Measurements from ENCODE around the gene ADRA2C. TPM values are rescaled to one million over a fixed set of nuclear protein-coding genes. Genes with fewer than 3 reads are reported as not detected.
A peak's percentile ranks its signal among the peaks of the same experiment; 100 is the strongest.

Gene ADRA2C
- not detected for total RNA-seq

DNA sequence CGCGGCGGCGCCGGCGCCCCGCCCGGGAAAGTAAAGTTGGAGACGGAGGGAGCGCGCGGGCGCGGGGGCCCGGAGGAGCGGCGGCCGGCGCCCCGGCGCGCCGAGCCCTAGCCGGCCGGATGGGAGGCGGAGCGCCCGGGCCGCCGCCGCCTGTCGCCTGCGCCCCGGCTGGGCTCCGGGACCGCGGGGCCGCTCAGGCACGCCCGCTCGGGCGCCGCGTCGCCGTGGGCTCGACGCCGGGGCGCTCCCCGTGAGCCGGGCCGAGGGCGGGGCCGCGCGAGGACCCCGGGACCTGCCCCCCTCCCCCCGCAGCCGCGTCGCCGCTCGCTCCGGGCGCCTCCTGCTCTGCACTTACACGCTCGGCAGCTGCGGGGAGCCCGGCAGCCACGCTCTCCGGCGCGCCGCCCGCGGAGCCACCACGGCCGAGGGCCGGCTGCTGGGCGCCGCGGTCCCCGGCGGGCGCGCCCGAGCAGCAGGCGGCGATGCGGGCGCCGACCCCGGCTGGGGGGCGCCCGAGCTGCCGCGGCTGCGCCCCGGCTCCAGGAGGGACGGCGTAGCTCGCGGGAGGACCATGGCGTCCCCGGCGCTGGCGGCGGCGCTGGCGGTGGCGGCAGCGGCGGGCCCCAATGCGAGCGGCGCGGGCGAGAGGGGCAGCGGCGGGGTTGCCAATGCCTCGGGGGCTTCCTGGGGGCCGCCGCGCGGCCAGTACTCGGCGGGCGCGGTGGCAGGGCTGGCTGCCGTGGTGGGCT lies at the start of gene ADRA2C:
ADRA2C (plus strand) TSS at position 350 of the 749 bp plus-strand sequence; CDS start at position 572, 222 bp downstream.
- CTCF ChIA-PET: no interaction called here
- ATAC-seq: peak; percentile 39
- POLR2A ChIA-PET: no interaction called here

DNA sequence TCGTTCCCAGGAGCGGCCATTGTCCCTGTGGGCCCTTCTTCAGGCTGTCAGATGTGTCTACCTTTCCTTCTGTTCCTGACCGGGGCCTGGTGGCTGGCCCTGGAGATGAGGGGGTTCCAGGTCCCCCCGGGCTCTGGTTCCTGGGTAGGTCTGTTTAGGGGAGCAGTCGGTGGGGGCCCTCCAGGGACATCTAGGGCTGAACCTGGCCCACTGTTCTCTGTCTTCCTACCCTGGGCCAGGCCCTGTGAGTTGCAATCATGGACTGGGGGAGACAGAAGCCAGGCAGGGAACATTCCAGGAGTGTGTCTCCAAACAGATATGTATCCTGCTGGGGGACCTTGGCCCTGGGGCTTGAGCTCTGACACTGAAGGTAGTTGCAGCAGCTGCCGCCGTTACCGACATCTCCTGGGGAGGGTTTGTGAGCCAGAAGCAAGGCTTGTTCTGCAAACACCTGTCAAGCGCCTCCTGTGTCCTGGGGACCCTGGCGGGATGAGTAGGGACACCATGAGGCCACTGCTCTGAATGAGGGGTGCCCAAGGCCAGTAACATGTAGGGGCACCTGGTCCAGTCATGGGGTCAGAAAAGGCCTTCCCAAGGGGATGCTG lies 49.5 kb upstream of the ADRA2C start:
- H3K27ac Mint-ChIP-seq: peak overlapping the region; percentile 43
- no peaks in the 10 kb centered on the region for H3K9me3 Mint-ChIP-seq (ENCODE audit: insufficient read depth)
- no peaks in the 10 kb centered on the region for H3K36me3 Mint-ChIP-seq (ENCODE audit: low read depth)
- no peak for DNase-seq
- no peaks in the 10 kb centered on the region for H3K4me1 Mint-ChIP-seq (ENCODE audit: low read depth)
- ChIA-PET POLR2A (no interaction called here), CTCF (interaction anchor here (1.2 kb wide), 1 partner anchor 164 kb away, joined by 3 read pairs; no protein-coding TSS in a partner anchor)
- ATAC-seq: no peak
- no peak overlapping the region for H3K4me3 Mint-ChIP-seq
- no peaks in the 10 kb centered on the region for H3K27me3 Mint-ChIP-seq (ENCODE audit: low read depth)

More for the DNA sequence above, at the start of gene ADRA2C:
- Mint-ChIP-seq H3K9me3 (ENCODE audit: insufficient read depth) (no peaks in the 10 kb centered on the region), H3K36me3 (ENCODE audit: low read depth) (peaks cover 2% of the 10 kb centered on the region), H3K27ac (peak within 1 kb of the TSS; percentile 60), H3K4me1 (ENCODE audit: low read depth) (peaks cover 4% of the 10 kb centered on the region), H3K27me3 (ENCODE audit: low read depth) (peaks cover 20% of the 10 kb centered on the region), H3K4me3 (peak within 1 kb of the TSS; percentile 38)
- DNase-seq: no peak

DNA sequence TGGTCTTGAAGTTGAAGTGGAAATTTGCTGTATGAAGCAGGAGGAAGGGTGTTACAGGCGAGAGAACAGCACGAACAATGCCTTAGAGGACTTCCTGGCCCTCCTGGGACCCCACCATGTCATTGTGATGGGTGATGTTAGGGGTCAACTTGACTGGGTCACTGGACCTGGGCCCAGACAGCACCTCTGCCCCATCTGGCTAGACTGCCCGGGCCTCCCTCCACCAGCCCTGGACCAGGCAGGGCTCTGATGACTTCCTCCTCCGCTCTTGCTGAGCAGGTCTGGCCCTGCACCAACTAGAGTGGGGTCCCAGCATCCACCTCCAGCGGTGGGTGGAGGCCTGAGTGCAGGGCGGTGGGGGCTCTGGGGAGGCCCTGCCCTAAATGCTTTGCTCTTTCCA lies 48.9 kb upstream of the ADRA2C start:
- Mint-ChIP-seq H3K4me1 (ENCODE audit: low read depth) (no peaks in the 10 kb centered on the region), H3K4me3 (no peak overlapping the region), H3K9me3 (ENCODE audit: insufficient read depth) (no peaks in the 10 kb centered on the region), H3K36me3 (ENCODE audit: low read depth) (no peaks in the 10 kb centered on the region), H3K27me3 (ENCODE audit: low read depth) (no peaks in the 10 kb centered on the region), H3K27ac (peak overlapping the region; percentile 43)
- ATAC-seq (no peak), DNase-seq (no peak)
- CTCF ChIA-PET: no interaction called here
- POLR2A ChIA-PET: no interaction called here

DNA sequence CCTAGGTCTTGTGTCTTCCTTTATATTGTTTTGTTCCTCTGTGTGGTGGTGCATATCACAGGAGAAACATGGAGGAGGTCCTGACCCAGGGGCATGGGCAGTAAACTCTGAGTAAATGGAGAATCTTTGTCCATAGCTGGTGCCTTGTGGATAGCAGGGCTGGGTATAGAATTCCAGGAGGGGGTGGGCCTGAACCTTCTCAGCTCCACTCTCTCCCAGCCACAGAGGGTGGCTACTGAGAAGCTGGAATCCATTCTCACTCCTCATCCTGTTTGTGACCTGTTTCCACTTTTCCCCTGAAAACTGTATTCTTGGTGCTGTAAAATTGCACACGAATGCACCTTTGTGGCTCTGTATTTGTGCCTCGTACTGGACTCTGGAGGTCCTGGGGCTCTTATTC lies 47.7 kb upstream of the ADRA2C start:
- CTCF ChIA-PET: no interaction called here
- Mint-ChIP-seq H3K36me3 (ENCODE audit: low read depth) (no peaks in the 10 kb centered on the region), H3K4me3 (no peak overlapping the region), H3K27ac (no peak overlapping the region), H3K27me3 (ENCODE audit: low read depth) (no peaks in the 10 kb centered on the region), H3K9me3 (ENCODE audit: insufficient read depth) (no peaks in the 10 kb centered on the region), H3K4me1 (ENCODE audit: low read depth) (no peaks in the 10 kb centered on the region)
- ATAC-seq: no peak
- POLR2A ChIA-PET: no interaction called here
- DNase-seq: no peak

DNA sequence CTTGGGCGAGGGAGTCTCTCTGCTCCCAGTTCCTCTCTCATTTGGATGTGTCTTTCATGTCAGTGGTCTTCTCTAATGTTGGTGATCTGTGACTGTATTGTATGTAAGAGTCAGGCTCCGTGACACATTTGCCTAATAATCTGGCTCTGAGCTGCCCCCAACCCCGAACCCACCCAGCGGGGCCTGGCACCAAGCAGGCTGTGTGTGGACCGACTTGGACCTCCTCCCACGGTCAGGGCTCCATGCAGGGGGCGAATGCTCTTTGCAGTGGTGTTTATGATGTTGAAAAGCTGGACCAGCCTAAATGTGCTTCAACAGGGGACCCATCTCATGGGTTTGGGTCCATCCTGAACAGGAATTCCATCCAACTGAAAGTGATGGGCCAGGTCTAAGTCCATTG lies 47.0 kb upstream of the ADRA2C start:
- no peaks in the 10 kb centered on the region for H3K4me1 Mint-ChIP-seq (ENCODE audit: low read depth)
- ATAC-seq: no peak
- no peaks in the 10 kb centered on the region for H3K9me3 Mint-ChIP-seq (ENCODE audit: insufficient read depth)

GRCh38 chr4:3719836-3720235 lies 46.3 kb upstream of the ADRA2C start:
- CTCF ChIA-PET: no interaction called here
- H3K36me3 Mint-ChIP-seq (ENCODE audit: low read depth): no peaks in the 10 kb centered on the region
- H3K4me3 Mint-ChIP-seq: no peak overlapping the region
- H3K27me3 Mint-ChIP-seq (ENCODE audit: low read depth): peaks cover 6% of the 10 kb centered on the region
- no peak for DNase-seq
- no peak for ATAC-seq
- H3K9me3 Mint-ChIP-seq (ENCODE audit: insufficient read depth): no peaks in the 10 kb centered on the region
- H3K27ac Mint-ChIP-seq: no peak overlapping the region
- H3K4me1 Mint-ChIP-seq (ENCODE audit: low read depth): no peaks in the 10 kb centered on the region
- POLR2A ChIA-PET: no interaction called here

More for the DNA sequence above, 47.0 kb upstream of the ADRA2C start:
- DNase-seq: no peak
- ChIA-PET POLR2A (no interaction called here), CTCF (no interaction called here)
- H3K27me3 Mint-ChIP-seq (ENCODE audit: low read depth): peaks cover under 1% of the 10 kb centered on the region
- H3K4me3 Mint-ChIP-seq: no peak overlapping the region
- no peak overlapping the region for H3K27ac Mint-ChIP-seq
- H3K36me3 Mint-ChIP-seq (ENCODE audit: low read depth): no peaks in the 10 kb centered on the region

- ATAC-seq (no peak), DNase-seq (no peak)
- ChIA-PET CTCF (no interaction called here), POLR2A (no interaction called here)
- Mint-ChIP-seq H3K4me3 (no peak overlapping the region), H3K9me3 (ENCODE audit: insufficient read depth) (no peaks in the 10 kb centered on the region), H3K4me1 (ENCODE audit: low read depth) (no peaks in the 10 kb centered on the region), H3K36me3 (ENCODE audit: low read depth) (no peaks in the 10 kb centered on the region), H3K27me3 (ENCODE audit: low read depth) (peaks cover 6% of the 10 kb centered on the region), H3K27ac (no peak overlapping the region)
These were observed 45.7 kb upstream of the ADRA2C start for GRCh38 chr4:3720466-3720865.

DNA sequence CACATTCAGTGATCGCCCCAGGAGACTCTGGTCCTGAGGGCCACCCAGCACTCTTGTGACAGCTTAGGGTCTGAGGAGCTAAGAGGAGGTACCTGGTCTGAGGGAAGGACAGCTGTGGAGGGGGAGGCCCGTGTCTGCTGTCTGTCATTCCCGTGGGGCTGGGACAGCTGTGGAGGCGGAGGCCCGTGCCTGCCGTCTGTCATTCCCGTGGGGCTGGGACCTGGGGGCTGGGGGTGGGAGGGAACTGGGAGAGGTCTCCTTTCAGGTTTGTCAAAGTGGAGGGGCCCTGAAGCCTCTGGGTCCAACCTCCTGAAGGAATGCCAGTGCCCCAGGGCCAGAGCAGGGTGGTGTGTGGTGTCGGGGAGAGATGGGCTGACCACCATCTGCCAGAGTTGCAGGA lies 45.0 kb upstream of the ADRA2C start:
- ChIA-PET POLR2A (no interaction called here), CTCF (no interaction called here)
- H3K4me3 Mint-ChIP-seq: no peak overlapping the region
- no peaks in the 10 kb centered on the region for H3K9me3 Mint-ChIP-seq (ENCODE audit: insufficient read depth)
- ATAC-seq (no peak), DNase-seq (no peak)
- no peak overlapping the region for H3K27ac Mint-ChIP-seq
- no peaks in the 10 kb centered on the region for H3K36me3 Mint-ChIP-seq (ENCODE audit: low read depth)
- peaks cover 6% of the 10 kb centered on the region for H3K27me3 Mint-ChIP-seq (ENCODE audit: low read depth)
- no peaks in the 10 kb centered on the region for H3K4me1 Mint-ChIP-seq (ENCODE audit: low read depth)

DNA sequence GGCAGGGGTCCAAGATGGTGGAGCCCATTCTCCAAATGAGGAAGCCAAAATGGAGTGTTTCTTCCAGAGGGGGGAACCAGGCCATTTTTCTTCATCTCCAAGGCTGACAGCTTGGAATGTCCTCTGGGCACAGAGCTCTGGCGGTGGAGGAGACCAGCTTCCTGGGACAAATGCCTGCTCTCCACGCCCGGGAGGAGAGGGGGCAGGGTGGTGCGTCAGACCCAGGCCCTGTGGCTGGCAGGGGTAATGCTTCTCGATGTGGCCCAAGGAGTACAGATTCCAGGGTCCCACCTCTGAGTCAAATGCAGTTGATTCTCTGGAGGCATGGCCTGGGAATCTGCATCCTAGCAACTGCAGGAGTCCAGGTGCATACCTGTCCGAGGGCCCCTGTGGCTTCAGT lies 44.6 kb upstream of the ADRA2C start:
- Mint-ChIP-seq H3K36me3 (ENCODE audit: low read depth) (no peaks in the 10 kb centered on the region), H3K27me3 (ENCODE audit: low read depth) (peaks cover 6% of the 10 kb centered on the region), H3K27ac (no peak overlapping the region), H3K4me3 (no peak overlapping the region), H3K9me3 (ENCODE audit: insufficient read depth) (no peaks in the 10 kb centered on the region), H3K4me1 (ENCODE audit: low read depth) (no peaks in the 10 kb centered on the region)
- ATAC-seq (no peak), DNase-seq (no peak)
- POLR2A ChIA-PET: no interaction called here
- CTCF ChIA-PET: no interaction called here

GRCh38 chr4:3722446-3723231 lies 43.5 kb upstream of the ADRA2C start:
- ATAC-seq (no peak), DNase-seq (no peak)
- Mint-ChIP-seq H3K4me3 (no peak overlapping the region), H3K27ac (no peak overlapping the region), H3K4me1 (ENCODE audit: low read depth) (no peaks in the 10 kb centered on the region), H3K36me3 (ENCODE audit: low read depth) (no peaks in the 10 kb centered on the region), H3K27me3 (ENCODE audit: low read depth) (peaks cover 6% of the 10 kb centered on the region), H3K9me3 (ENCODE audit: insufficient read depth) (no peaks in the 10 kb centered on the region)
- ChIA-PET POLR2A (no interaction called here), CTCF (no interaction called here)

DNA sequence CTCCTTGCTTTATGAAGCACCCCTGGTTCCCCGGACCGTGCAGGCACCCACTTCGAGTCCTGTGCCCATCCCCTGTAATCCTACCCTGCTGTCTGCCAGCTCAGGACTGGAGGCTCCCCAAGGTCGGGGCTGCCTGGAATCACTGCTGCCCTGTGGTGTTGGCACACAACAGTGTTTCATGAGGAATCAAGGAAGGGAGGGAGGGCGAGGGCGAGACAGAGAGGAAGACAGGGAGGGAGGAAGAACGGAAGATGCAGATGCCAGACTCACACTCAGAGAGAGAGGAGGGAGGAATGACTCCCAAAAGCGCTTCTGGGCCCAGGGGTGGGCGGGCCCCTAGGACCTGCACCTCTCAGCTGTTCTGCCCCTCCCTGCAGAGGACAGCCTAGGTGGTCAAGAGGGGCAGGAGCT lies 42.9 kb upstream of the ADRA2C start:
- H3K9me3 Mint-ChIP-seq (ENCODE audit: insufficient read depth): no peaks in the 10 kb centered on the region
- ChIA-PET POLR2A (no interaction called here), CTCF (no interaction called here)
- no peak overlapping the region for H3K4me3 Mint-ChIP-seq
- H3K4me1 Mint-ChIP-seq (ENCODE audit: low read depth): no peaks in the 10 kb centered on the region
- no peak for ATAC-seq
- no peak overlapping the region for H3K27ac Mint-ChIP-seq
- no peaks in the 10 kb centered on the region for H3K36me3 Mint-ChIP-seq (ENCODE audit: low read depth)
- no peak for DNase-seq
- peaks cover 6% of the 10 kb centered on the region for H3K27me3 Mint-ChIP-seq (ENCODE audit: low read depth)
